WTC11 (cell line): ENCODE results near the gene PTGER3.

Source experiments
- ATF6 ChIP-seq: sonication (generic); formaldehyde crosslinking; IDR thresholded peaks from 2 replicates; pipeline ENCODE4 v1.8.1; 2023; ENCODE audit warnings: mild to moderate bottlenecking, missing genetic modification reagents
- CTCF ChIP-seq: fragments of 200-600 bp; IDR thresholded peaks from 2 replicates; pipeline ENCODE4 v1.8.0; 2022; ENCODE audit warnings: antibody characterized with exemption
- ESRRA ChIP-seq: sonication (generic); formaldehyde crosslinking; IDR thresholded peaks from 2 replicates; pipeline ENCODE4 v1.8.1; 2022; ENCODE audit warnings: mild to moderate bottlenecking, missing genetic modification reagents, borderline replicate concordance
- ETV6 ChIP-seq: sonication (generic); formaldehyde crosslinking; IDR thresholded peaks from 2 replicates; pipeline ENCODE4 v1.8.1; 2022; ENCODE audit warnings: mild to moderate bottlenecking, missing genetic modification reagents
- HMGXB4 ChIP-seq: sonication (generic); formaldehyde crosslinking; IDR thresholded peaks from 2 replicates; pipeline ENCODE4 v1.8.1; 2023; ENCODE audit warnings: mild to moderate bottlenecking, moderate library complexity, missing genetic modification reagents
- IRF1 ChIP-seq: sonication (generic); formaldehyde crosslinking; IDR thresholded peaks from 2 replicates; pipeline ENCODE4 v1.8.0; 2023; ENCODE audit warnings: missing genetic modification reagents
- NFATC4 ChIP-seq: fragments of 250-450 bp; sonication (Bioruptor Pico); IDR thresholded peaks from 2 replicates; pipeline ENCODE4 v1.9.0; 2021; ENCODE audit warnings: mild to moderate bottlenecking
- SMAD3 ChIP-seq: sonication (generic); formaldehyde crosslinking; IDR thresholded peaks from 2 replicates; pipeline ENCODE4 v1.8.0; 2022; ENCODE audit warnings: missing genetic modification reagents, mild to moderate bottlenecking, borderline replicate concordance
- STAT6 ChIP-seq: sonication (generic); formaldehyde crosslinking; conservative IDR thresholded peaks from 2 replicates; pipeline ENCODE4 v1.8.1; 2023; ENCODE audit warnings: mild to moderate bottlenecking, low read depth, missing genetic modification reagents, moderate library complexity
- TEAD1 ChIP-seq: sonication (generic); formaldehyde crosslinking; IDR thresholded peaks from 2 replicates; pipeline ENCODE4 v1.8.0; 2022; ENCODE audit warnings: mild to moderate bottlenecking, missing genetic modification reagents
- TP53 ChIP-seq: sonication (generic); formaldehyde crosslinking; IDR thresholded peaks from 2 replicates; pipeline ENCODE4 v1.8.1; 2023; ENCODE audit warnings: mild to moderate bottlenecking, missing genetic modification reagents
- USF2 ChIP-seq: sonication (generic); formaldehyde crosslinking; IDR thresholded peaks from 2 replicates; pipeline ENCODE4 v1.8.1; 2023; ENCODE audit warnings: mild to moderate bottlenecking, missing genetic modification reagents, moderate library complexity
- ZNF138 ChIP-seq: sonication (generic); formaldehyde crosslinking; conservative IDR thresholded peaks from 2 replicates; pipeline ENCODE4 v1.8.1; 2022; ENCODE audit warnings: mild to moderate bottlenecking, moderate library complexity, missing genetic modification reagents
- ZNF281 ChIP-seq: sonication (generic); formaldehyde crosslinking; IDR thresholded peaks from 2 replicates; pipeline ENCODE4 v1.8.0; 2023; ENCODE audit warnings: mild to moderate bottlenecking, missing genetic modification reagents

- TF ChIP-seq ETV6 (CRISPR knock-in tag) (no peak), STAT6 (no peak), CTCF (no peak), ZNF281 (no peak), ESRRA (CRISPR knock-in tag) (no peak), SMAD3 (no peak), NFATC4 (no peak), TP53 (CRISPR knock-in tag) (no peak), HMGXB4 (CRISPR knock-in tag) (no peak), USF2 (no peak), ZNF138 (CRISPR knock-in tag) (no peak), IRF1 (CRISPR knock-in tag) (no peak), TEAD1 (CRISPR knock-in tag) (no peak), ATF6 (CRISPR knock-in tag) (no peak)
Observed at GRCh38 chr1:70990469-70991253, 57.0 kb downstream of the PTGER3 start.
